ENCODE results near the gene OR1N2. TPM values are rescaled to one million over a fixed set of nuclear protein-coding genes. Genes with fewer than 3 reads are reported as not detected.

Gene OR1N2
- total and polyA plus RNA-seq, 2 of the 8 experiments (the other 6 are each of a cell fraction or from before 2014, with no cell fraction given) = not detected

DNA sequence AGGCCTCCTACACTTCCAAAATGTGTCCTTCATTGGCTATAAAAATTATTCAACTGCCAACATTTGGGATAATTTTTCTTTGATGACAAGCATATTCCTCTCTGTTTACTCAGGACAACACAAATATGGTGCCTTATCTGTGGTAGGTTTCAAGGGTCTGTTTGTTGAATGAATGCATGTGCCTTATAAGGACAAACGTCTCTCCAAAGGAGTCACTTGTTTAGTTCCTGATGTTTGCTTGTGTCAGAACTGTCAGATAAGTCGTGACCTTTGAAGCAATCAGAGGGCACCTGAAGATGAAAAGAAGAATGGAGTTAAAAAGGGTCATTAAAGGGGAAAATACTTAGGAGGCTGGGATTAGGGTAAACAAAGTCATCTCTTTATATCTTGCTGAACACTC lies 45.9 kb upstream of the OR1N2 start:
- H2BK20ac ChIP-seq (ENCODE audit: low read length) = no peak overlapping the region
- H3K9ac ChIP-seq (replicated peaks in 1 of 4; ENCODE audit: extremely low read depth in 1 of 4, low read depth in 3 of 4, low read length in 3 of 4) = no peak overlapping the region
- 64% methylated on average over 2 of the region's 2 CpGs; no CpG with 5 or more reads in 1 of the 2 experiments for WGBS, 2 experiments (ENCODE audit: extremely low coverage in 1 of 2, insufficient coverage in 1 of 2, insufficient read length in 1 of 2, insufficient replicate concordance in 2 of 2, low coverage in 1 of 2, low lambda C conversion rate in 2 of 2, missing lambda C conversion rate in 1 of 2)
- no peak overlapping the region for H4K8ac ChIP-seq (ENCODE audit: extremely low read depth, insufficient read depth, low read length)
- no peak for DNase-seq (ENCODE audit: low read depth in 1 of 2, low spot score in 2 of 2)
- H3K14ac ChIP-seq (ENCODE audit: insufficient read length) = no peak overlapping the region
- no peaks in the 10 kb centered on the region for H4K20me1 ChIP-seq (replicated peaks in 1 of 2; ENCODE audit: control insufficient read depth in 1 of 2, insufficient read depth in 2 of 2, low read length in 2 of 2)
- no peak overlapping the region for H2BK12ac ChIP-seq (ENCODE audit: low read depth, low read length)
- no peak overlapping the region for H2BK15ac ChIP-seq (ENCODE audit: low read length)
- FAIRE-seq = no peak
- no peak overlapping the region for H3K27ac ChIP-seq (ENCODE audit: low read depth, low read length)
- no peak overlapping the region for H2BK5ac ChIP-seq (ENCODE audit: low read depth, low read length)
- CTCF ChIA-PET (ENCODE audit: partially characterized antibody) = no interaction called here
- peaks cover 48 to 57% of the 10 kb centered on the region in 2 experiments for H3K9me3 ChIP-seq (ENCODE audit: insufficient read depth in 2 of 2, low read depth in 1 of 2, low read length in 1 of 2)
- no peak overlapping the region for H3K4me2 ChIP-seq (ENCODE audit: insufficient read depth in 1 of 2, low read depth in 2 of 2, low read length in 2 of 2)
- no peak overlapping the region for H3K4ac ChIP-seq (replicated peaks; ENCODE audit: insufficient read length, low read depth, low read length)
- POLR2A ChIA-PET (ENCODE audit: partially characterized antibody) = no interaction called here
- no peak overlapping the region for H2BK120ac ChIP-seq (replicated peaks; ENCODE audit: low read depth, low read length)
- H3K79me2 ChIP-seq (ENCODE audit: control insufficient read depth in 1 of 2, insufficient read depth in 2 of 2, low read length in 2 of 2) = no peaks in the 10 kb centered on the region
- no peak overlapping the region for H2AK5ac ChIP-seq (ENCODE audit: low read depth, low read length)
- no peak overlapping the region for H3K23ac ChIP-seq (ENCODE audit: insufficient read length)
- H3K4me3 ChIP-seq (ENCODE audit: extremely low read depth in 1 of 4, insufficient read depth in 2 of 4, low read depth in 3 of 4, low read length in 4 of 4) = no peak overlapping the region
- H3K79me1 ChIP-seq (ENCODE audit: low read depth, low read length) = no peaks in the 10 kb centered on the region
- no peak overlapping the region for H4K91ac ChIP-seq (replicated peaks; ENCODE audit: insufficient read length, low read length)
- H2AFZ ChIP-seq (ENCODE audit: low read length) = no peak overlapping the region
- no peak overlapping the region for H3K18ac ChIP-seq (ENCODE audit: extremely low read depth, low read length)
- no peaks in the 10 kb centered on the region for H3K4me1 ChIP-seq (replicated peaks in 1 of 4; ENCODE audit: control insufficient read depth in 3 of 4, insufficient read depth in 4 of 4, low read length in 3 of 4)
- no peak overlapping the region for H3K56ac ChIP-seq (replicated peaks; ENCODE audit: insufficient read length, low read depth, low read length)
- H3K23me2 ChIP-seq (ENCODE audit: low read depth, low read length) = no peaks in the 10 kb centered on the region
- H4K5ac ChIP-seq (ENCODE audit: insufficient read length, low read depth, low read length) = no peak overlapping the region
- no peaks in the 10 kb centered on the region for H3K27me3 ChIP-seq (replicated peaks in 1 of 4; ENCODE audit: control insufficient read depth in 3 of 4, extremely low read depth in 1 of 4, insufficient read depth in 3 of 4, low read length in 3 of 4)
- H3K36me3 ChIP-seq (ENCODE audit: control insufficient read depth in 2 of 4, insufficient read depth in 4 of 4, low read length in 3 of 4) = no peaks in the 10 kb centered on the region
- TF ChIP-seq CREB1 (IDR thresholded peaks at IDR 0.05) (no peak), YY1 (IDR thresholded peaks at IDR 0.05; ENCODE audit: low read depth, low read length) (no peak), GTF2F1 (IDR thresholded peaks at IDR 0.05; ENCODE audit: borderline replicate concordance, low read depth, low read length) (no peak), CTBP2 (IDR thresholded peaks at IDR 0.05; ENCODE audit: borderline replicate concordance, insufficient read depth, insufficient read length, low read length) (no peak), CEBPB (IDR thresholded peaks at IDR 0.05; ENCODE audit: low read depth, low read length) (no peak), BACH1 (IDR thresholded peaks at IDR 0.05; ENCODE audit: low read length) (no peak), POLR2A (IDR thresholded peaks at IDR 0.05; ENCODE audit: control extremely low read depth in 1 of 2, low read depth in 2 of 2, low read length in 2 of 2) (no peak), KDM4A (IDR thresholded peaks at IDR 0.05; ENCODE audit: low read depth, low read length, severe bottlenecking) (no peak), RBBP5 (IDR thresholded peaks at IDR 0.05; ENCODE audit: borderline replicate concordance, low read depth, low read length) (no peak), CHD1 (IDR thresholded peaks at IDR 0.05; ENCODE audit: low read depth, low read length) (no peak), PHF8 (conservative IDR thresholded peaks at IDR 0.05; ENCODE audit: low read depth, low read length) (no peak), SP2 (IDR thresholded peaks at IDR 0.05; ENCODE audit: low read length) (no peak), GABPA (IDR thresholded peaks at IDR 0.05; ENCODE audit: borderline replicate concordance, insufficient read depth, low read length) (no peak)
- TF ChIP-seq, protein P1, sequence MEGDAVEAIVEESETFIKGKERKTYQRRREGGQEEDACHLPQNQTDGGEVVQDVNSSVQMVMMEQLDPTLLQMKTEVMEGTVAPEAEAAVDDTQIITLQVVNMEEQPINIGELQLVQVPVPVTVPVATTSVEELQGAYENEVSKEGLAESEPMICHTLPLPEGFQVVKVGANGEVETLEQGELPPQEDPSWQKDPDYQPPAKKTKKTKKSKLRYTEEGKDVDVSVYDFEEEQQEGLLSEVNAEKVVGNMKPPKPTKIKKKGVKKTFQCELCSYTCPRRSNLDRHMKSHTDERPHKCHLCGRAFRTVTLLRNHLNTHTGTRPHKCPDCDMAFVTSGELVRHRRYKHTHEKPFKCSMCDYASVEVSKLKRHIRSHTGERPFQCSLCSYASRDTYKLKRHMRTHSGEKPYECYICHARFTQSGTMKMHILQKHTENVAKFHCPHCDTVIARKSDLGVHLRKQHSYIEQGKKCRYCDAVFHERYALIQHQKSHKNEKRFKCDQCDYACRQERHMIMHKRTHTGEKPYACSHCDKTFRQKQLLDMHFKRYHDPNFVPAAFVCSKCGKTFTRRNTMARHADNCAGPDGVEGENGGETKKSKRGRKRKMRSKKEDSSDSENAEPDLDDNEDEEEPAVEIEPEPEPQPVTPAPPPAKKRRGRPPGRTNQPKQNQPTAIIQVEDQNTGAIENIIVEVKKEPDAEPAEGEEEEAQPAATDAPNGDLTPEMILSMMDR (IDR thresholded peaks at IDR 0.05; ENCODE audit: control extremely low read depth in 1 of 3, insufficient read depth in 1 of 3, low read depth in 1 of 3, low read length in 3 of 3) = no peak

All from H1 (cell line).